Hindlimb muscle (tissue), 1 donor: ENCODE results near the gene PRKN. TPM values are rescaled to one million over a fixed set of nuclear protein-coding genes. Genes with fewer than 3 reads are reported as not detected.

ENCODE experiments used
- DNase-seq: peaks from one replicate; pipeline ENCODE4 v3.0.0-alpha.2; 2013
- polyA plus RNA-seq: library from polyadenylated mRNA; unstranded; fragments of 120-200 nt; gene quantifications from one replicate; pipeline ENCODE4 v1.2.1, GENCODE V29; 2013; ENCODE audit not compliant: insufficient read length

The PRKN gene
- polyA plus RNA-seq, 1 donor: 4.5 TPM

- no peak for DNase-seq
Measured at GRCh38 chr6:162371121-162371520, 356.4 kb downstream of the PRKN start.

DNA sequence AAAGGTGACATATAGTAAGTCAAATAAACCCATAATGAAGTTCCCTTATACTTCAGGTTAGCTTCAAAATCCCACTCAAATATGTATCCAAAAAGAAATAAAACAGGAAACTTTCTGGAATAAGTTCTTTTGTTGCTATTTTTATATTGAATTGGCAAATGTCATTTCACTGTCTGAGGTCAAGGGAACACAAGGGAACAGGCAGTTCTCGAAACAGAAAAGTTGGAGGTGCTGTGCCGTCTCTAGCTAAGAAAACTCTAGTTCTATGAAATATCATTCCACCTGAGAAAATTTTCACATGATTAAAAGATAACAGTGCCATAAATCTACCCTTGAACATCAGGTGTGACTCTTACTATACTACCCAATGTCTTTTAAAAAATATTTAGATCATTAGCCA, 358.5 kb downstream of the PRKN start:
- no peak for DNase-seq

- DNase-seq: no peak
Measured at GRCh38 chr6:162364488-162364887, 363.1 kb downstream of the PRKN start.

DNA sequence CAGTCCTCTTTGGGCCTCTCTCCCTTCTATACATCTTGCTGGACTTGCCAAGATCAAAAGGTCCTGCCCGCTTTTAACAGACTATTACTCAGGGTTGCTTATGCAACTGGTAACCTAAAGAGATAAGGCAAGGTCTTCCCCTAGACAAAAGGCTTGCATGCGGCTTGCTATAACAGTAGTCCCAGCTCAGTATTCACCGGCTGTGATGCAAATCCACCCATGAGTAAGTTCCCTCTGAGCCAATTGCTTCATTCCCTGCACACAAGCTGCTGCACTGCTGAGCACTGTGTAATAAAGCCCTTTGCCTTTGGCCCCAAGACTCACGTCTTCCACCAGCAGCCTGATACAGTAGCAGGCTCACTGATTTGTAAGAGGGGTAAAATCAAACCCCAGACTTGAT, 363.8 kb downstream of the PRKN start:
- no peak for DNase-seq

DNA sequence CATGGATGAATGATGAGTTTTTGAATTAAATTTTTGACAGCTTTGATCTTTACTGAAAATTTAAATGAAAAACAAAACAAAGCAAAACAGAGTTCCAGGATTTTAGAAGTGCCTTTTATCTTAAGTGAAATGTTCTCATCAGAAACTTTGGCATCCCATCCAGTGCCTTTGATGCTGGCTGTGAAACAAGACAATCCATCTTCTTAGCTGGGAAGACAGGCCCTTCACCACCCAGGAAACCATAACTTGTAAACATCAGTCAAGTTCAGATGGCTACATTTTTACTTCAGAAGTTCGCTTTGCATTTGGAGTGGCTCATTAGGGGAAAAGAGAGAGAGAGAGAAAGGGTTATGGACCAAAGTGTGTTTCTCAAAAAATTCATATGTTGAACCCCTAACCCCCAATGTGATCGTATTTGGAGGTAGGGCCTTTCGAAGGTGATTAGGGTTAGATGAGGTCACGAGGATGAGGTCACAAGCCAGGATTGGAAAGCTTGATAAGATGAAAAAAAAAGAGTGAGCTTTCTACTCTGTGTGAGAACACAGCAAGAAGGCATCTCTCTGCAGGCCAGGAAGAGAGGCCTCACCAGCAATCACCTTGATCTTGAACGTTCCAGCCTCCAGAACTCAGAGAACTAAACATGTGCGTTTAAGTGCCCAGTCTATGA, 366.5 kb downstream of the PRKN start:
- no peak for DNase-seq

- DNase-seq: no peak
Measured at GRCh38 chr6:162358625-162359024, 368.9 kb downstream of the PRKN start.

- DNase-seq: peak; percentile 21
Measured at GRCh38 chr6:162345051-162345511, 382.5 kb downstream of the PRKN start.

DNA sequence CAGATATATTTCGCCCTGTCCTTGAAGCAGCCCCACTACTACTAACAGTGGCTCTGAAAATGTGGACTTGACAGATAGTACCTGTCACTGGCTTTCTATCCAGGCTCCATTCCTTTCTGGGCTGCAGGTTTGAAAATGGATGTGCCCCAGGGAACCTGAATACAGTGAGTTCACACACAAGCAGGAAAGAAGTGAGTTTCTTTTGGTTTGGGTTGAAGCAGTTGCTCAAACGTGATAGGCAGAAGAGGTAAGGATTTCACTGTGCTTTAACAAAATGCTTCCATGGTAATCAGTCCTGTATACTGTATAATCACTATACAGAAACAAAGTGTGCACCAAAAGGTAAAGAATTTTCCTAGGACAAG, 382.9 kb downstream of the PRKN start:
- no peak for DNase-seq

GRCh38 chr6:162343936-162344645, 383.5 kb downstream of the PRKN start:
- peak; percentile 66 for DNase-seq

GRCh38 chr6:162343198-162343935, 384.2 kb downstream of the PRKN start:
- DNase-seq: no peak

- no peak for DNase-seq
Measured at GRCh38 chr6:162337412-162337811, 390.2 kb downstream of the PRKN start.

- DNase-seq: no peak
Measured at GRCh38 chr6:162336359-162336758, 391.2 kb downstream of the PRKN start.

DNA sequence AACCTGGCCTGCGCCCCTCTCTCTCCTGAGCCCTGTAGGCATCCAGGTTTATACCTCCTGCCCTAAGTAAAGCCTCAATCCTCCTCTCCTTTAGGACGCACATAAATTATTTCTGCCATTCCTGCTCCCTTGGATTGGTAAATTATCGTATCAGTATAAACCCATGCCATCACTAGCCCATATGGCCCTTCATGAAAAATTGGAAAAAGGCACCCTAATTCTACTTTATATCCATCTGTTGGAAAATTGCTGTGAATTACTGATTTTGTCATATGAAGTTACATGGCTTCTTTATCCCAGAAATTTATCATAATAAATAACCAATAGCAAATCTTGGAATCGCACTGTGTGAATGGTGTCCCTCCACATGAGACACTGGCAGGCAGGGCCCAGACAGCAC, 395.2 kb downstream of the PRKN start:
- DNase-seq: no peak

DNA sequence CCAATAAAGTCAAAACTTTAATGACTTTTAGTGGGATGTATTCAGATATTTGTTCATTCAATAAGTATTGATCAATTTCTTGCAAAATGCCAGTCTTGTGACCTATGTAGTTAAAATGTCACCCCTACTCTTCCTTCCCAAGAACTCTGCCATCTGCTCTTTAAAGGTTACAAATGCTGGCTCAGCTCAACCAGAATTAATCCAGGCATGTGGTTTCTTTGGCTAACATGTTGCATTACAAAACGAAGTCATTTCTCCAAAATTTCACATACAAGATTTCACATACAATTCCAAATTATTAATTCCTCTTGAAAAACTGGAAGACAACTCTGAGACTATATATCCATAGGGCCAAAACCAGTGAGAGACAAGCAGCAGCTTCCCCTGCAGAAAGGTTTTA, 395.7 kb downstream of the PRKN start:
- no peak for DNase-seq

GRCh38 chr6:162325826-162326225, 401.7 kb downstream of the PRKN start:
- DNase-seq: no peak

DNA sequence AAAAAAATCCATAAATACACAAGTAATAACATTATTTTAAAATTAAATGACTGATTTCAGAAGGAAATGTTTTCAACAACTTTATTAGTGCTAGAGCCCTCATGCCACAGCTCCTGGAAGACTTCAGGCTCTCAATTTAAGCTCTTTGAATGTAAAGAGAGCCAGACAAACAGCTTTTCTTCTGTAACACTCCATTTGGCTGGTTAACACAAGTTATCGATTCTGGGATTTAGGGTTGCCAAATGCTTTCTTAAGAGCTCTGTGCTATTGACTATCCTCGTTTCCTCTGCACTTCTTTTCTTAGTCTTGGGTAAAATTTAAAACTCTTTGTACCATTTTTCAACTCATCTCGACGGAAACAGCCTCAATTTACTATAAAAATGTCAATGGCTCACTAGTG, 402.5 kb downstream of the PRKN start:
- DNase-seq: no peak

DNA sequence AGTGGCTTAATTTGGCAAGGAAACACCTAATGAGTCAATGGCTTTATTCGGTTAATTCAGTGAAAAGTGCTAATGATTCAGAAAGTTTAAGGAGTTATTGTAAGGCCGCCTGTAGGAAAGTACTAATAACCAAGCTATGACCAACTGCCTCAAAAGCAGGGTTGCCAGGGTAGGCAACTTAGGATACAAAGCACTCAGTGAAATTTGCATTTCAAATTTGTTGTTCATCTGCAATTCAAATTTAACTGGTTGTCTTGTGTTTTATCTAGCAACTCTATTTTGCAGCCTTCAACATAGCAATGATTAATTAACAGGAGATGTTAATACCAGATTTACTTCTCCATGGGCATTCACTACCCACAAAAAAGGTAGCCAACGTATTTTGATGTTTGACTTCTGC, 412.3 kb downstream of the PRKN start:
- DNase-seq: no peak

- DNase-seq: no peak
Measured at GRCh38 chr6:162313922-162314660, 413.5 kb downstream of the PRKN start.

GRCh38 chr6:162307865-162308264, 419.7 kb downstream of the PRKN start:
- no peak for DNase-seq

DNA sequence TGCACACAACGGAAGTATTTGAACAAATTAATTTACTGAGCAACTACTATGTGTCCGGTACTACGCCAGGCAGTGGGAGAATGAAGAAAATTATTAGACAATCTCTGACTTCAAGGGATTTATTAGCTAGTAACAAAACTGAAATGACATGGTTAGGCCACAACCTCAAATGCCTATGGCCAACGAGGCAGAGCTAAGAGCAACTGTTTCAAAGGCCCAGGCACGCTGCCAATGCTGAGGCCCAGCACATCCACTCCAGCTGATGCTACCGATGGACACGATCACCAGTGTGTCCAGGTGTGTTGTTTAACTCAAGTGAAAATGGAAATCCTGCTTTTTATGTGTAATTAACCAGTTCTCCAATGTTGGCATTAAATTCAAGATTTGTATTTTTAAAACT, 420.9 kb downstream of the PRKN start:
- DNase-seq: no peak

DNA sequence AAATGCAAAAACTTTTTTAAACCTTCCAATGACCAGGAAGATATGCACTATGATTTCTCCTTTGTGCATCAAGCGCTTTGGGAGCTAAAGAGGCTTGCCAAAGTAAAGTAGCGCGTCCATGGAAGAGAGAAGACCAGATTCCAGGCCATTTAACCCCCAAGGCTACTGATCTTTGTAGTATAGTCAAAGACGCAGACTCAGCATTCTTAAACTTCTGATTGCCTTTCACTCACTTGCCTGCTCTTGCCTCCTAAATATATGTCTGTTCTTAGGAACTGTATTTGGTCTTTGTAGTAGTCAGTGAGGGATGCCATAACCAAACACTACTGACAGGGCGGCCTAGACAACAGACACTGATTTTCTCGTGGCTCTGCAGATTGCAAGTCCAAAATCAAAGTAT, 426.4 kb downstream of the PRKN start:
- no peak for DNase-seq

DNA sequence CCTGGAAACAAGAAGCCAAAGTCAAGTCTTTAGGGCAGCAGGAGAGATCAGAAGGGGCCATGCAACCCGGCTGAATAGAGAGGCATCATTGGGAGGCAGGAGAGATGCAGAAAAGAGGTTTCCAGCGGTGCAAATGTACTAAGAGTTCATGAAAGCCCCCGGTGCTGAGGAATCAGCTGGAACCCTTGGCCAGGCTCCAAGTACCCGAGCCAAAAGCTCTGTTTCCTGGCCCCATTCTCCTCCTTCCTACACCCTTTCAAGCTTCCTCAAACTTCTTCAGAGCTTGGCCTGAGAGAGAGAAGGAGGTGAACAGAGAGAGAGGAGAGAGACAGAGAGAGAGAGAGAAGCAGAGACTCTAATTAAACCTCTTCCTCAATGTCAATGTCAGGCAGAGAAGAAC, 433.5 kb downstream of the PRKN start:
- DNase-seq: peak; percentile 61

DNA sequence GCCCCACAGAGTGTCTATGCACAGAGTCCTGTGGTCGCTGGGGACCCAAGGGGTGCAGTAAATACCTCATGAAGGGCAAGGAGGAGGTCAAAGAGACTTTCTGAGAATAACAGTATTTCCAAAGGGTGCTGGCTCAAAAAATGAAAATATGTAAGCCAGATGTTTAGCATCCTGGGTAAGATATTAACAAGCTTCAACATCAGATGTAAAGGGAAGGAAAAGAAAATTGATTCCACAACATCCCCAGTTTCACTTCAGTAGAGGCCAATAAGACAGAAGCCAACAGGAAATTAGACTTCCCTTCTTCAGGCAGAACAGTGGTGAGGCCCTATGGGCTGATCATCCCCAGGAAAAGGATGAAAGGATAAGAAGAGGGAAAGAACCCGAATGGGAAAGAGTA, 434.7 kb downstream of the PRKN start:
- no peak for DNase-seq
